IMR-90 (cell line): ENCODE data around the gene RAB18. TPM values are rescaled to one million over a fixed set of nuclear protein-coding genes. Genes with fewer than 3 reads are reported as not detected.

ENCODE experiments used
- ATAC-seq: fragments of 200-7000 bp; cut with Tn5 transposase; 2 replicates; pipeline ENCODE4 v1.9.1; 2020; ENCODE audit warnings: low read depth, mild to moderate bottlenecking, moderate library complexity
- BruUV-seq: library from RNA; stranded (reverse); fragments of 400-500 nt; replicated peaks from 2 replicates; lab custom pipeline; 2021; lab: Mats Ljungman, UMichigan
- CTCF ChIA-PET: fragments of 300-600 bp; formaldehyde crosslinking; extraction: SDS; loops from one replicate; lab custom pipeline; 2021; ENCODE audit warnings: antibody characterized with exemption; lab: Yijun Ruan, JAX
- POLR2A ChIA-PET: fragments of 300-600 bp; sonication (Branson Sonifier 250); formaldehyde crosslinking; loops from one replicate; lab custom pipeline; 2022; ENCODE audit warnings: antibody characterized with exemption; ENCODE audit not compliant: unreplicated experiment; lab: Charles Lee
- DNase-seq: peaks from one replicate; pipeline ENCODE4 v3.0.0; 2013
- H2AFZ ChIP-seq: replicated peaks from 2 replicates; pipeline ENCODE3; 2013; ENCODE audit warnings: low read length, mild to moderate bottlenecking; ENCODE audit not compliant: poor library complexity
- H2AK5ac ChIP-seq: 2 replicates; pipeline ENCODE4 v1.6.1; 2013; ENCODE audit warnings: low read depth, low read length, inconsistent platforms
- H2AK9ac ChIP-seq: replicated peaks from 2 replicates; pipeline ENCODE3; 2013; ENCODE audit warnings: mild to moderate bottlenecking, low read depth, low read length, moderate library complexity; ENCODE audit not compliant: poor library complexity
- H2BK120ac ChIP-seq: 2 replicates; pipeline ENCODE4 v1.6.1; 2013; ENCODE audit warnings: low read depth, low read length, inconsistent platforms
- H2BK15ac ChIP-seq: 3 replicates; pipeline ENCODE4 v1.6.1; 2013; ENCODE audit warnings: low read depth, low read length, inconsistent platforms
- H2BK20ac ChIP-seq: 2 replicates; pipeline ENCODE4 v1.6.1; 2013; ENCODE audit warnings: low read depth, mild to moderate bottlenecking, inconsistent platforms, low read length, moderate library complexity
- H2BK5ac ChIP-seq: 2 replicates; pipeline ENCODE4 v1.6.1; 2013; ENCODE audit warnings: mild to moderate bottlenecking, low read depth, low read length, inconsistent platforms; ENCODE audit not compliant: poor library complexity, severe bottlenecking
- H3K14ac ChIP-seq: replicated peaks from 2 replicates; pipeline ENCODE4 v1.6.1; 2013; ENCODE audit warnings: low read depth, low read length, inconsistent platforms
- H3K18ac ChIP-seq: 2 replicates; pipeline ENCODE4 v1.6.1; 2013; ENCODE audit warnings: low read depth, low read length, control low read depth
- H3K23ac ChIP-seq: 2 replicates; pipeline ENCODE4 v1.6.1; 2013; ENCODE audit warnings: low read depth, low read length, inconsistent platforms
- H3K27ac ChIP-seq: 2 replicates; pipeline ENCODE4 v1.5.1; 2013; ENCODE audit warnings: mild to moderate bottlenecking, control low read depth, low read length; ENCODE audit not compliant: insufficient read depth
- H3K27me3 ChIP-seq: 2 replicates; pipeline ENCODE4 v1.6.1; 2013; ENCODE audit warnings: low read length; ENCODE audit not compliant: control insufficient read depth, insufficient read depth
- H3K36me3 ChIP-seq: 2 replicates; pipeline ENCODE4 v1.6.1; 2013; ENCODE audit warnings: low read length, mixed read lengths; ENCODE audit not compliant: control insufficient read depth, insufficient read depth
- H3K4ac ChIP-seq: 2 replicates; pipeline ENCODE4 v1.6.1; 2013; ENCODE audit warnings: low read depth, low read length, inconsistent platforms
- H3K4me1 ChIP-seq: 2 replicates; pipeline ENCODE4 v1.6.1; 2013; ENCODE audit warnings: low read length, mixed read lengths; ENCODE audit not compliant: control insufficient read depth, insufficient read depth
- H3K4me2 ChIP-seq: 2 replicates; pipeline ENCODE4 v1.6.1; 2013; ENCODE audit warnings: low read depth, mild to moderate bottlenecking, control low read depth, low read length, moderate library complexity
- H3K4me3 ChIP-seq: 2 replicates; pipeline ENCODE4 v1.5.1; 2013; ENCODE audit warnings: low read depth, mild to moderate bottlenecking, control low read depth, low read length, moderate library complexity; ENCODE audit not compliant: insufficient read depth
- H3K56ac ChIP-seq: 2 replicates; pipeline ENCODE4 v1.6.1; 2013; ENCODE audit warnings: low read length, inconsistent platforms; ENCODE audit not compliant: insufficient read depth; ENCODE audit errors: extremely low read depth
- H3K79me1 ChIP-seq, 2 experiments: 2 replicates each; pipeline ENCODE4 v1.6.1; 2013; ENCODE audit warnings: low read length in 2 of 2, inconsistent platforms in 1 of 2, low read depth in 1 of 2
- H3K9ac ChIP-seq: 2 replicates; pipeline ENCODE4 v1.6.1; 2013; ENCODE audit warnings: low read depth, low read length, control low read depth
- H3K9me1 ChIP-seq: 2 replicates; pipeline ENCODE4 v1.6.1; 2013; ENCODE audit warnings: low read length, inconsistent platforms; ENCODE audit not compliant: insufficient read depth
- H3K9me3 ChIP-seq: 2 replicates; pipeline ENCODE4 v1.6.1; 2013; ENCODE audit warnings: low read length; ENCODE audit not compliant: control insufficient read depth, insufficient read depth
- H4K20me1 ChIP-seq: 2 replicates; pipeline ENCODE4 v1.6.1; 2013; ENCODE audit warnings: low read length, inconsistent platforms; ENCODE audit not compliant: insufficient read depth
- H4K5ac ChIP-seq: 2 replicates; pipeline ENCODE4 v1.6.1; 2013; ENCODE audit warnings: mild to moderate bottlenecking, low read depth, low read length, control low read depth
- H4K8ac ChIP-seq, 2 experiments: 2 replicates each; pipeline ENCODE4 v1.6.1; 2013; ENCODE audit warnings: low read depth in 2 of 2, low read length in 2 of 2, control low read depth in 1 of 2, inconsistent platforms in 1 of 2
- H4K91ac ChIP-seq: 2 replicates; pipeline ENCODE4 v1.6.1; 2013; ENCODE audit warnings: low read depth, low read length, inconsistent platforms; ENCODE audit not compliant: insufficient read depth
- BHLHE40 ChIP-seq: fragments of 150-350 bp; IDR thresholded peaks from 2 replicates; pipeline ENCODE4 v1.6.1; 2016; ENCODE audit warnings: mild to moderate bottlenecking, low read depth, low read length
- CEBPB ChIP-seq: IDR thresholded peaks from 2 replicates; pipeline ENCODE4 v1.6.1; 2012; ENCODE audit warnings: low read depth, low read length, improper control_type of control experiment
- CTCF ChIP-seq: conservative IDR thresholded peaks from 2 replicates; pipeline ENCODE4 v1.5.1; 2012; ENCODE audit warnings: mild to moderate bottlenecking, low read depth, low read length, improper control_type of control experiment
- ELK1 ChIP-seq: fragments of 150-350 bp; IDR thresholded peaks from 2 replicates; pipeline ENCODE4 v1.6.1; 2016; ENCODE audit warnings: low read depth, mild to moderate bottlenecking, low read length, moderate library complexity, borderline replicate concordance
- FOS ChIP-seq: fragments of 150-350 bp; IDR thresholded peaks from 2 replicates; pipeline ENCODE4 v1.6.1; 2016; ENCODE audit warnings: low read depth, low read length
- MAFK ChIP-seq: IDR thresholded peaks from 2 replicates; pipeline ENCODE4 v1.6.1; 2012; ENCODE audit warnings: low read depth, low read length, improper control_type of control experiment
- MAZ ChIP-seq: IDR thresholded peaks from 2 replicates; pipeline ENCODE4 v1.6.1; 2012; ENCODE audit warnings: low read depth, mild to moderate bottlenecking, low read length, improper control_type of control experiment, moderate library complexity, borderline replicate concordance
- MXI1 ChIP-seq: IDR thresholded peaks from 2 replicates; pipeline ENCODE4 v1.6.1; 2012; ENCODE audit warnings: low read depth, mild to moderate bottlenecking, low read length, moderate library complexity, borderline replicate concordance
- NFE2L2 ChIP-seq: fragments of 150-350 bp; IDR thresholded peaks from 2 replicates; pipeline ENCODE4 v1.6.1; 2016; ENCODE audit warnings: low read depth, mild to moderate bottlenecking, low read length
- POLR2A ChIP-seq: IDR thresholded peaks from 2 replicates; pipeline ENCODE4 v1.6.1; 2012; ENCODE audit warnings: mild to moderate bottlenecking, low read depth, low read length
- RCOR1 ChIP-seq: IDR thresholded peaks from 2 replicates; pipeline ENCODE4 v1.6.1; 2012; ENCODE audit warnings: mild to moderate bottlenecking, low read length, improper control_type of control experiment; ENCODE audit not compliant: insufficient replicate concordance
- RFX5 ChIP-seq: IDR thresholded peaks from 2 replicates; pipeline ENCODE4 v1.8.0; 2012; ENCODE audit warnings: low read depth, mild to moderate bottlenecking, low read length, moderate library complexity
- SMC3 ChIP-seq: fragments of 150-350 bp; IDR thresholded peaks from 2 replicates; pipeline ENCODE4 v1.6.1; 2016; ENCODE audit warnings: low read depth, mild to moderate bottlenecking, antibody characterized with exemption, low read length, moderate library complexity
- USF2 ChIP-seq: fragments of 150-350 bp; IDR thresholded peaks from 2 replicates; pipeline ENCODE4 v1.6.1; 2017; ENCODE audit warnings: mild to moderate bottlenecking, antibody characterized with exemption, low read length, low read depth
- WGBS, 2 experiments: methylation state at CpG; one replicate each; pipeline versions ENCODE4 v1.1.5 to v1.1.7; 2013; ENCODE audit warnings: missing lambda C conversion rate in 2 of 2; ENCODE audit not compliant: insufficient read length in 1 of 2; ENCODE audit errors: extremely low coverage in 2 of 2; 5-methylcytosine and 5-hydroxymethylcytosine counted together
- dilution Hi-C: fragments of 300-500 bp; cut with HindIII; formaldehyde crosslinking; loops from one replicate; pipeline ENCODE4 v1.14.3; 2018; ENCODE audit warnings: low sequenced_read_pairs; ENCODE audit not compliant: unreplicated experiment
- in situ Hi-C: fragments of 300-500 bp; cut with MboI; formaldehyde crosslinking; loops from 3 replicates; pipeline ENCODE4 v1.14.3; 2019; ENCODE audit warnings: low sequenced_read_pairs, inconsistent platforms, mixed read lengths
- intact Hi-C: fragments of 100-400 bp; cut with micrococcal nuclease; formaldehyde crosslinking; loops from 2 replicates; pipeline ENCODE4 v1.10.0; 2022
- polyA plus RNA-seq, 3 experiments: library from polyadenylated mRNA; depleted of rRNA; stranded (reverse); fragments of >200 nt; gene quantifications; 2 replicates each; pipeline ENCODE4 v1.2.3, GENCODE V29; 2012; ENCODE audit warnings: low replicate concordance in 1 of 3
- total RNA-seq: library from RNA; depleted of rRNA; stranded (reverse); fragments of >200 nt; gene quantifications from 2 replicates; pipeline ENCODE4 v1.2.3, GENCODE V29; 2012

The RAB18 gene
- total and polyA plus RNA-seq, 2 of the 4 experiments (the other 2 are of a cell fraction) = 17.6 to 38.8 TPM

- H4K91ac ChIP-seq = no peak overlapping the region
- WGBS, 2 experiments = no CpG with 5 or more reads among the region's 1 CpG
- H4K5ac ChIP-seq = no peak overlapping the region
- H4K8ac ChIP-seq = no peak overlapping the region
- no peak overlapping the region for H2BK120ac ChIP-seq
- H2AK9ac ChIP-seq = no peak overlapping the region
- H3K4me3 ChIP-seq = no peak overlapping the region
- H3K27ac ChIP-seq = no peak overlapping the region
- H3K4ac ChIP-seq = no peak overlapping the region
- no peaks in the 10 kb centered on the region for H3K27me3 ChIP-seq
- TF ChIP-seq MAZ = no peak
- TF ChIP-seq NFE2L2 = no peak
- no peak for TF ChIP-seq RCOR1
- no peak for TF ChIP-seq MXI1
- no peak for TF ChIP-seq RFX5
- no peak for TF ChIP-seq USF2
- no peak for TF ChIP-seq BHLHE40
- no peak for TF ChIP-seq SMC3
- TF ChIP-seq FOS = no peak
- no peak for TF ChIP-seq MAFK
- TF ChIP-seq ELK1 = no peak
- TF ChIP-seq POLR2A = no peak
- no peak for TF ChIP-seq CTCF
- no peak for TF ChIP-seq CEBPB
- H2BK20ac ChIP-seq = no peak overlapping the region
- H4K20me1 ChIP-seq = 0 out of 2 replicates have a peak, but pooled peaks cover 4% of the 10 kb centered on the region
- no TSS peak for BruUV-seq
- peaks cover 14% of the 10 kb centered on the region for H3K36me3 ChIP-seq
- intact Hi-C loops = loop anchor here (2.0 to 10.0 kb wide), 2 partner anchors 26 to 96 kb away; no protein-coding TSS in a partner anchor
- in situ Hi-C loops = no loop called here
- CTCF ChIA-PET = no interaction called here
- dilution Hi-C loops = no loop called here
- H3K4me2 ChIP-seq = no peak overlapping the region
- H3K9me3 ChIP-seq = no peaks in the 10 kb centered on the region
- H3K23ac ChIP-seq = no peak overlapping the region
- no peak overlapping the region for H3K56ac ChIP-seq
- no peak overlapping the region for H2AFZ ChIP-seq
- DNase-seq (no peak), ATAC-seq (no peak)
- no peak overlapping the region for H3K14ac ChIP-seq
- no peak overlapping the region for H2BK15ac ChIP-seq
- no peak overlapping the region for H3K9ac ChIP-seq
- no peaks in the 10 kb centered on the region for H3K9me1 ChIP-seq
- POLR2A ChIA-PET = no interaction called here
- H3K79me1 ChIP-seq = peaks cover 10 to 28% of the 10 kb centered on the region in 2 experiments
- no peak overlapping the region for H2BK5ac ChIP-seq
- no peak overlapping the region for H3K18ac ChIP-seq
- H3K4me1 ChIP-seq = peaks cover 2% of the 10 kb centered on the region
- H2AK5ac ChIP-seq = no peak overlapping the region
Observed at GRCh38 chr10:27540672-27541071, 36.6 kb downstream of the RAB18 start.
